Coronary artery (tissue), 2 donors: ENCODE measurements around the gene TMEM11.

Experiments used
- DNase-seq: peaks from one replicate; pipeline ENCODE4 v3.0.0-alpha.2; 2017; ENCODE audit warnings: low spot score
- H3K27ac ChIP-seq, 2 donors: fragments of 200-600 bp; sonication (generic); one replicate each; pipeline ENCODE4 v1.5.1; 2016 to 2019
- H3K4me3 ChIP-seq: fragments of 200-600 bp; sonication (generic); 2 replicates; pipeline ENCODE4 v1.5.1; 2016; ENCODE audit warnings: mild to moderate bottlenecking, moderate library complexity
- TF ChIP-seq, protein P1 (sequence below): fragments of 200-600 bp; sonication (generic); IDR thresholded peaks from one replicate; pipeline ENCODE4 v1.5.1; 2019; ENCODE audit warnings: antibody characterized with exemption

Gene TMEM11

DNA sequence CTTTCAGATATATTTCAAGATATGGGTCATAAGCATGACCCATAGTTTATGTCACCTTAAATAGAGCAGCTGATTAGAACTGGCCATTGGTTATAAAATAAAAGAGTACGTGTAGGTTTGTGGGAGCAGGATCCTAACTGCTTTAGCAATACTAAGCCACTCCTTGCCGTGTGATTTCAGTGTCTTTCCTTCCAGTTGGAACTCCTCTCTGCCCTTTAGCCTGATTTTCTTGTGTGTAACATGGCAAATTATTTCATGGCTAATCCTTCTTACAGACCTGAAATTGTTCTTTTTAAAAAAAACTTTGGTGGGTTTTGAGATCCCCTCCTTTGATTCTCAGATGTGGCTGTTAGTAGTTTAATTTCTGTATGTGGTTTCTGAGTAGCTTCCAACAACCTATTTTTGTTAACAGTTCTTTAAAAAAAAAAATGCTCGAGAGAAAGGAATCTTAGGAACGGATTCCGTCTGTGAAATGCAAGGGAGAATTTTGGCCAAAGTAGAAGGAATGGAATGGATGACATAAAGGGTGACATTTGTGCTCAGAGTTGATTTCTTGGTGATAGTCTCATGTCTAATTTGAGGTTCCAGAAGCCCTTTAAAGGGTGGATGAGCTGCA, 47.3 kb downstream of the TMEM11 start:
- H3K27ac ChIP-seq, result peak overlapping the region; percentile 87 to 94
- TF ChIP-seq, protein P1, sequence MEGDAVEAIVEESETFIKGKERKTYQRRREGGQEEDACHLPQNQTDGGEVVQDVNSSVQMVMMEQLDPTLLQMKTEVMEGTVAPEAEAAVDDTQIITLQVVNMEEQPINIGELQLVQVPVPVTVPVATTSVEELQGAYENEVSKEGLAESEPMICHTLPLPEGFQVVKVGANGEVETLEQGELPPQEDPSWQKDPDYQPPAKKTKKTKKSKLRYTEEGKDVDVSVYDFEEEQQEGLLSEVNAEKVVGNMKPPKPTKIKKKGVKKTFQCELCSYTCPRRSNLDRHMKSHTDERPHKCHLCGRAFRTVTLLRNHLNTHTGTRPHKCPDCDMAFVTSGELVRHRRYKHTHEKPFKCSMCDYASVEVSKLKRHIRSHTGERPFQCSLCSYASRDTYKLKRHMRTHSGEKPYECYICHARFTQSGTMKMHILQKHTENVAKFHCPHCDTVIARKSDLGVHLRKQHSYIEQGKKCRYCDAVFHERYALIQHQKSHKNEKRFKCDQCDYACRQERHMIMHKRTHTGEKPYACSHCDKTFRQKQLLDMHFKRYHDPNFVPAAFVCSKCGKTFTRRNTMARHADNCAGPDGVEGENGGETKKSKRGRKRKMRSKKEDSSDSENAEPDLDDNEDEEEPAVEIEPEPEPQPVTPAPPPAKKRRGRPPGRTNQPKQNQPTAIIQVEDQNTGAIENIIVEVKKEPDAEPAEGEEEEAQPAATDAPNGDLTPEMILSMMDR, result no peak
- no peak for DNase-seq
- peak overlapping the region; percentile 42 for H3K4me3 ChIP-seq

DNA sequence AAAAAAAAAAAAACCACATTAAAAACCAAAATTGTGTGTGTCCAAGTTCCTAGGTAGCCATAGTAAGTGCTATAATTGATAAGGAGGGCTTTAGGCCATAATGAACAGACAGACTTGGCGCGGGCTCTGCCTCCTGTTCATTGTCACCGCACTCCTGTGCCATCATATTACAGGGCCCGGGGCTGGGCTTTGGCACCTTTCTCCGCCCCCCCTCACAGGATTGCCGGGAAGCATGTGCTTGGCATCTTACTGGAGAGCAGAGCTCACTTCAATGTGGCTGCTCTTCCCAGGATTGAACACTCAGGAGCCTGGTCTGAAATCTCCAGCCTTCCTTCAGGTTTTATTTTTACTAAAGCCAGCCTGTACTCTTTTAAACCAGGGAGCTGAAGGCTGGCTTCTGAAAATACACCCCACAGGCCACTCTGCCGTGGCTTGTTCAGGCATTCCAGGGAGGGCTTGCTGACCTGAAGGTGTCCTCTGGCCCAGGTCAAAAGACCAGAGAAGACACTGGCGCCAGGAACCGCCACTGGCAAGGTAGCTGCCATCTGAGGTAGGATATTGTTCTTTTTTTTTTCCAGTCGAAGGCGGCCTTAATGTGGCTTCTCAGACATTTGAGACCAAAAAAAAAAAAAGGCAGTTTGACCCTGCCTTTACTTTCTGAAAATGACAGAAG, 47.9 kb downstream of the TMEM11 start:
- H3K4me3 ChIP-seq, result peak overlapping the region; percentile 42
- TF ChIP-seq, protein P1, result no peak
- H3K27ac ChIP-seq, result peak overlapping the region; percentile 87 to 94
- no peak for DNase-seq

DNA sequence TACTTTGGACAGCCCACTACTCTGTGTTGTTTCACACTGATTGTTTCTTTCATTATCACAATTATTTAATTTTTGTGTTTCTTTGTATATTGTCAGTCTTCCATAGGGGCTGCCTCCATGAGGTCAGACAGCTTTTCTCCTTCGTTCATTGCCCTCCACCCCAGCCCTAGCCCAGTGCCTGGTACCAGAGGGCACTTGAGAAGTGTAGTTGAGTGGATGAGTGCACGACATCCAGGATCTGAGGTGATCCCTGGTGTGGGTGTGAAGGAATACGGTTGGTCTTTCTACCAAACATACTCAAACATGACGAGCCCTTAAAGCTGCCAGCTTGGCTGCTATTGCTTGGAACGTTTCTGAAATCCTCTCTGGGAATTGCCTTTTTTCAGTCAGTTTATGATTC, 49.3 kb downstream of the TMEM11 start:
- TF ChIP-seq, protein P1, result no peak
- DNase-seq, result no peak
- H3K27ac ChIP-seq, result peak overlapping the region; percentile 87 to 94

DNA sequence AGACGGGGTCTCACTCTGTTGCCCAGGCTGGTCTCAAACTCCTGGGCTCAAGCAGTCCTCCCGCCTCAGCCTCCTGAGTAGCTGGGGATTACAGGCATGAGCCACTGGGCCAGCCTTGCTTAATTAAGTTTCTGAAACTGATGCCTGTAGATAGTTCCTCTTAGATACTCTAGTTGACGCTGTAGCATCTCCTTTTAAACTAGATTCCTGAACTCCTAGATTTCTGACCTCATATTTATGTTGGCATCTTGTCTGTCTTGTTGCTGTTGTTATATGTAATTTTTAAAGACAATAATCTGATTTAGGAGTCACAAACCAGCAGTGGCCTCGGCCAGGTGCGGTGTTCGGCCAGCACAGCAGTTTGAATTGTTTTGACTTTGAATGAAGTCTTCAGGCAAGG, 49.7 kb downstream of the TMEM11 start:
- peak overlapping the region; percentile 87 to 94 for H3K27ac ChIP-seq
- TF ChIP-seq, protein P1, result no peak
- DNase-seq, result no peak
- H3K4me3 ChIP-seq, result no peak overlapping the region

More for the DNA sequence above, 49.3 kb downstream of the TMEM11 start:
- no peak overlapping the region for H3K4me3 ChIP-seq

DNA sequence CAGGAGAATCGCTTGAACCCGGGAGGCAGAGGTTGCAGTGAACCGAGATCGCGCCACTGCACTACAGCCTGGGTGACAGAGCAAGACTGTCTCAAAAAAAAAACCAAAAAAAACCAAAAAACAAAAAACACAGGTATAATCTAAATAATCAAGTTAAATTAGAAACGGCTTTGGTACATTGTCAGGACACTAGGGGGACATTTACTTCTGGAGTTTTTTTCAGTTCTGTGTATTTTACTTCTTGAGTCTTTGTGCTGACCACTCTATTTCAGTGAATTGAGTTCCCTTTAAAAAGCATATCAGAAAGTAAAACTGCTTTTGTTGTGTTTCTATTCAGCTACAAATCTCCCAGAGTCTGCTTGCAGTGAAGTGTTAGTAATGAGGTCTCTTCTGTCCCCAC, 50.9 kb downstream of the TMEM11 start:
- DNase-seq, result no peak
- TF ChIP-seq, protein P1, result no peak
- no peak overlapping the region for H3K27ac ChIP-seq

DNA sequence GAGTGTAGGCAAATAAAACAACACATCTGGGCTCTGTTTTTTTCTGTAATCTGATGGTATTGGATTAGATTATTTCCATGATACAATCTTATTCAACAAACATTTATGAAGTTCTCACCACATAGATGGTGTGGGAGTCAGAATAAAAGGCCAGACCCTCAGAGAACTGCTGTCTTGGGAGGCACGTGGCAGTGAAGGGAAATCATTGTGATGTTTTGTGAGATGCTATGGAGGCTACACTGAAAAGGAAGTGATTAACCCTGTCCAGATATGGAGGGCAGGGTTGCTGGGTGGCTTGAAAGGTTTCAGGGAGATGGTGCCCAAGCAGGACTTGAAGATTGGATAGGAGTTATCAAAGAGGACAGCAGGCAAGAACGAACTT, 51.6 kb downstream of the TMEM11 start:
- Histone ChIP-seq H3K27ac (peak overlapping the region in 1 of 2 donors; percentile 75), H3K4me3 (peak overlapping the region; percentile 14)
- DNase-seq, result no peak
- TF ChIP-seq, protein P1, result no peak

More for the DNA sequence above, 50.9 kb downstream of the TMEM11 start:
- H3K4me3 ChIP-seq, result no peak overlapping the region
